GM21360 (cell line): ENCODE results near the gene SZT2.
"Not testable (repeated sequence)": the region's sequence is repeated elsewhere in the genome, so short reads cannot be mapped to it uniquely, and the experiment has no call there.

Experiments used
- ATAC-seq: cut with Tn5 transposase; IDR thresholded peaks from one replicate; pipeline ENCODE4 v1.9.1; 2021; ENCODE audit warnings: mild to moderate bottlenecking, moderate library complexity; ENCODE audit not compliant: unreplicated experiment

SZT2 gene

DNA sequence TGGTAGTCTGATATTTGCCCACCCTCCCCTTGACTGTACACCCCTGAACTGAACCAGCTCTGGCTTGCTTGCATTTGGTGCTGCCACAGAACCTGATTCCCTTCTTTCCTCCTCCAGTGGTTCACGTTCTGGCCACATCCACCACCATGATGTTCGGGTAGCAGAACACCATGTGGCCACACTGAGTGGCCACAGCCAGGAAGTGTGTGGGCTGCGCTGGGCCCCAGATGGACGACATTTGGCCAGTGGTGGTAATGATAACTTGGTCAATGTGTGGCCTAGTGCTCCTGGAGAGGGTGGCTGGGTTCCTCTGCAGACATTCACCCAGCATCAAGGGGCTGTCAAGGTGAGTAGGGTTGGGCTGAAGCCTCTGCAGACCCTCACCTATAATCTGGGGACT lies 29.1 kb upstream of the SZT2 start:
- no peak for ATAC-seq

GRCh38 chr1:43363283-43363934 lies 26.3 kb upstream of the SZT2 start:
- no peak for ATAC-seq

- ATAC-seq: no peak
Observed at GRCh38 chr1:43363935-43364525, 25.7 kb upstream of the SZT2 start.

DNA sequence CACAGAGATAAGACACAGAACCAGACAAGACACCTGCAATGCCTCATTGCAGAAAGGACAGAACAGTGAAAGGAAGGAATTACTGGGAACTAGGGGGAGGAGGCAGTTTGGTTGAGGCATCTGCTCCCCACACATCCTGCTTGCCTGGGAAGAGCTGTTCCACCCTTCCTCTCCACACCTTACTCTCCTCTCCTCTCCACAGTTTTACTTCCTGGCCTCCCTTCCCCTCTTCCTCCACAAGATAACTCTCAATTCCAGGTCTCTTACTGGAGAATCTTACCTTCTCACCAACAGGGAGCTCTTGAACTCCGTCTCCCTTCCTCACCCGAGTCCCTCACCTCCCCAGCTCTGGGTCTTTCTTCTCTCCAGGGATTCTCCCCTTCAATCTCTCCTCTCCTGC lies 24.0 kb upstream of the SZT2 start:
- ATAC-seq: no peak

- ATAC-seq: no peak
Observed at GRCh38 chr1:43366179-43366578, 23.5 kb upstream of the SZT2 start.

GRCh38 chr1:43366601-43367025 lies 23.1 kb upstream of the SZT2 start:
- ATAC-seq: no peak

- ATAC-seq: no peak
Observed at GRCh38 chr1:43367026-43367903, 22.4 kb upstream of the SZT2 start.

- peak; percentile 70 for ATAC-seq
Observed at GRCh38 chr1:43367904-43368645, 21.6 kb upstream of the SZT2 start, which contains the start of gene ELOVL1. Gene ELOVL1, minus strand, starts transcription at chr1:43368011. Its CDS starts 2,402 bp downstream, at chr1:43365609.

DNA sequence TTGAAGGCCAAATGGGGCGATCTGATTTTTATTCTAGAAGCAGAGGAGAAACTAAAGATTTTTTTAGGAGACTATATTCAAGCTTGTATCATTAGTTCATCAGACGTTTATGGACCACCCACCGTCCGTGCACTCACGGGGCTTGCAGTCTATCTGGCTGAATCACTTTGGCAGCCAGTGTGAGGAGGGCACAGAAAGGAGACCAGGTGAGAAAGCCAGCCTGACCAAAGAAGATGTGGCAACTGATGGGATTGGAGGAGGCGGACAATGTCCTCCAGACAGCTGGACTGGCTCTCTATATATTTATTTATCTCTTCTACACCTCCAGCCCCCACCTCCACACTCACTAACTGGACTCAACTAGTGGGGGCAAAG lies 21.1 kb upstream of the SZT2 start:
- no peak for ATAC-seq

GRCh38 chr1:43369779-43370178 lies 19.9 kb upstream of the SZT2 start:
- not testable (repeated sequence) for ATAC-seq

- ATAC-seq: no peak
Observed at GRCh38 chr1:43370564-43370963, 19.1 kb upstream of the SZT2 start.

GRCh38 chr1:43372172-43372571 lies 17.5 kb upstream of the SZT2 start:
- no peak for ATAC-seq

DNA sequence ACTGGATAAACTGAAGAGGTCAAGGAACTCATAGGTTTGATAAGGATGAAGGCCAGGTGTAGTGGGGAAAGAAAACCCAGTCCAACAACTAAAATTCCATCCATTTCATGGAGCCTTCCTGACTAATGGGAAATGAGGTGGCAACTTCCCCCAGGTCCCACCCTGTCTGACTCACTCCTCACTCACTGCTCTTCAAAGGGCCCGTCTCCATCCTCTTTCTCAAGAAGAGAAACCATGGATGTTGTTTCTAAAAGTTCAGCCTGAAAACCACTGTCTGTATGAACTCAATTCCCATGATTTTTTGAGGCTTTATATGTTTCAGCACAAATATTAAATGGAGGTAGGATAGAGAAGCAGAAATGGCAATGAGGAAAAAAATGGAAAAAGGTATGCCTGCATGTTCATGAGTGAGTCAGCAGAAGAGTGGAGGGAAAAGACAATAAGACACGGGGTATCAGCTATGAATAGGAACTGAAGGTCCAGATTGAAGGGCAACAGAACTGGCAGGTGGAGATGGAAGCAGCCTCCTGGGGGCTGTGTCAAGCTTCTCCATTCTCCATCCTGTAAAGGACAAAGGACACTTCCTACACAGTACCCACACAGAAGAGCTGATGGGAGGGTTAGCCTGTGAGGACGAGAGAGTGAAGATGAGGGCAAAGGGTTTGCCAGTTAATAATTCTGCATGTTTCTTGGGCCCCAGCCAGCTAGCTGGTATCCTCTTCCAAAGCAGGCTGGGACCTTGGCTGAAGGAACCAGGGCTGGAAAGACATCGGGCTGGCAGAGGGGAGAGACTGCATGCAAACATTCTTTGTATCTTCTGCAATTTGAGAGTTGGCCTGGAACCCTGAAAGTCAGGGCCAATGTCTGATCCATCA lies 16.4 kb upstream of the SZT2 start:
- ATAC-seq: no peak

DNA sequence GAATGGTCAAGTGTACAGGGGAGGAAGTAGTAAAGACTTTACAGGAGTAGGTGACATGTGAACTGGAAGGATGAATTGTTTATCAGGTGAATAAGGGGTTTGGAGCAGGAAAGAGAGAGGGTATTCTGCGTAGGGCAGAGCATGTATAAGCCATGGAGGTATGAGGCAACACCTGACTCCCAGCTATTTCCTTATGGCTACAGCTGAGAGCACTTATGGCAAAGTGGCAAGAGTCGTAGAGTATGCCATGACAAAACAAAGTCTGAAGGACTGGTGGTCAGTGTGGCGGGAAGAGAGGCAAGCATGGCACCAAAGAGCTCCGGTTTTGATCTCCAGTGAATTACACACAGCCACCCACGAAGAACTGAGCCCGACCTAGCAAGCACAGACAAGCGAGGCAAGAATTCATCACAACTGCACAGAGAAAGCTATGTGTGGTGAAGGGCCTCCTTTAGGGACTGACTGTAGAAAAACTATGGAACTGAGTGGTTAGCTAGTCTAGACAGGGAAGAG lies 12.9 kb upstream of the SZT2 start:
- no peak for ATAC-seq

- no peak for ATAC-seq
Observed at GRCh38 chr1:43377831-43378230, 11.9 kb upstream of the SZT2 start.

- ATAC-seq: no peak
Observed at GRCh38 chr1:43379476-43379875, 10.2 kb upstream of the SZT2 start.

GRCh38 chr1:43381612-43382011 lies 8.1 kb upstream of the SZT2 start:
- ATAC-seq: no peak

DNA sequence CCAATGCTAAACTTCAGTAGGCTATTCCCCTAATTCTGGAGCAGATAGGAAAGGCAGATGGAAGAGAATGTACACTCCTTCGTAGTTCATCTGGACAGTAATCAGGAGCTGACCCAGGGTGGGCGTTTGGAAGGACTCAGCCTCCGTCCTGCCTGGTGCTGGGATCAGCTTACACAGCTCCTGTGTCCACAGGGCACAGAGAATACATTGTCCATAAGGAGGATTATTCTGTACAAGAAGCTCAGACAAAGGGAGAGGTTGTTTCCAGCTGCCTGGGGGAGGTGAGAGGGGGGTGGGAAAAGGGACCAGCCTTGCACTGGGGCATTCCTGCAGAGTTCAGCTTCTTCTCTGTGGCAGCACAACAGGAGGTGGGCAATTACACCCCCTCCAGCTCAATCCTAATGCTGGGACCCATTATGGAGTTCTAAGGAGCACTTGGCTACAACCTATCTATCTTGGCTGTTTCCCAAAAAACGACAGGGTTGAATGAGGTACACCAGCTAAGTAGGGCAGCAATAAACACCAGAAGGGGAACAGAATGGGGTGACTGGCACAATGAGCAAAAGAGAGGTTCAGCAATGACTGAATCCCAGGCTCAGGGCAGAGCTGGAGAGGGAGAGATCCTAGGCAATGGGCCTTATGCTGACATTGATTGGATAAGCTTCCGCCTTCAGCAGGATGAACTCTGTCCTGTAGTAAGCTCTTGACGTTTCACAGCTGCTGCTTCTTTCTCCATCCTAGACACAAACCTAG lies 7.5 kb upstream of the SZT2 start:
- ATAC-seq: no peak

GRCh38 chr1:43383449-43383848 lies 6.2 kb upstream of the SZT2 start:
- no peak for ATAC-seq
